Stimulated activated CD8-positive, alpha-beta memory T cell treated with anti-CD3 and anti-CD28 coated beads, Interleukin-2, amount 100 ng/mL, for 48 hours (primary cell): ENCODE measurements around the gene PPM1F.

Experiments used
- DNase-seq, 2 donors: peaks; one replicate each; pipeline ENCODE4 v3.0.0-alpha.2; 2020; ENCODE audit warnings: low read depth in 2 of 2

PPM1F gene

DNA sequence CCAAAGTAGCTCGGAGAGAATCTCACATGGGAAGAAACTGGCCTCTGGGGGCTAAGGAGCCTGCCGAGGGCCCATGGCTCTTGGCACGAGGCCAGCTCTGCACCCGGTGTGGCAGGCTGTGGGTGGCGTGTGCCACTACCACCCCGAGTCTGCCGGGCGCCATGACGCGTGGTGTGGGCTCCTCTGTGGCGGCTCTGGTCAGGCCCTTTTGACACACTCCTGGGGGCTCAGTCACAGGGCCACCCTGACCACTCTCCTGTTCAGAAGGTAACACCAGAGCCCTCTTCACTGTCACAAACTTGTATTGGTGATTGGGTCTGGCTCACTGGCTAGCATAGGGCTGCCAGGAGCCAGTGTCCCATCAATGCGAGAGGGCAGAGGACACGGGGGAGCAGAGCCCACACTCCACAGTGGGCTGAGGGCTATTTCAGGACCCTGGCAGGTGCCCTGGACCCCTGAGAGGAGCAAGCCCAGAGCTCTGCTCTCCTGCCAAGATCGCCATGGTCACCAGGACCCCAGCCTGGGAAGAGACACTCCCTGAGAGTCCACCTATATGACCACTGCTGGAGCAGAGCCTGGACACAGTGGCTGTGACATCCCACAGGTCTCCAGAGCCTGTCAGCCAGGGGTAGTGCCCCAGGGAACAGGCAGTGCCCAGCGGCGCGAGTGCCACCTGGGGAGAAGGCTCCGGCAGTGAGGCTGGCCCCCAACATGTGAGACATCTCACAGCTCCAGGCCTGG lies 8.6 kb upstream of the PPM1F start:
- no peak for DNase-seq

GRCh38 chr22:21960200-21961126 lies 7.8 kb upstream of the PPM1F start:
- no peak for DNase-seq

DNA sequence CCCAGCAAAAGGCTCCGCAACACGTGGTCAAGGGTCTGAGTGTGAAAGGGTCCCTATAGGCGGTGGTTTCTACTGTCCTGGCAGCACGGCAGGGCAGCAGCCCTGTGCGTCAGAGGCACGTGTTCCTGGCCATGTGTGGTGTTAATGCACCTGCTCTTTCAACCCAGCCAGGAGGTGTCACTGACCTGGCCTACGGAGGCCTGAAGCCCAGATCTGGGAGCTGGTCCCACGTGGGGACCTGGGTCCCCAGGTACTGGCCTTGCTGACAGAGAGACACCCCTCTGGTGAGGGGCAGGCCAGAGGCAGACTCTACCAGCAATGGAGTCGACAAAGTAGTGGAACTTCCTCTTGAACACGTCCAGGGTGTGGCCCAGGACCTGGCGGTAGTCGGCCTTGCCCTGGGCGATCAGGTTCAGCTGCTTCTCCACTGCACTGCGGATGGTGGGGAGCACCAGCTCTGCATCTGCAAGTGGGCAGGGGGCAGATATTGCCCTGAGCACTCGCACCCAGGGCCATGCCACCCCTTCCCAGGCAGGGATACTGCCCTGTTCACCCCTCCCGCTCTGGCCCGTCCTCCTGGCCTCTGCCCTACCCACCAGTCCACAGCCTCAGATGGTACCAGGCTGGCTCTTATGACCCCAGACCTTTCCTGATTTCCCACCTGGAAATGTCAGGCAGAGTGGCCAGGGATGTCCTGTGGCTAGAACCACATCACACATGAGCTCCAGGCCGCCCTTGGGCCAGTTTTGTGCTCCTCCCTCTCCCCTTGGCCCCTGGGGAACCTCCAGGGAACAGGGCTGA lies 6.8 kb upstream of the PPM1F start:
- DNase-seq: no peak

- no peak for DNase-seq
These were observed 6.0 kb upstream of the PPM1F start for GRCh38 chr22:21958360-21959273.

- no peak for DNase-seq
These were observed 650 bp downstream of the PPM1F start for GRCh38 chr22:21951931-21952465.

GRCh38 chr22:21951062-21951461 lies 1.6 kb downstream of the PPM1F start:
- no peak for DNase-seq

DNA sequence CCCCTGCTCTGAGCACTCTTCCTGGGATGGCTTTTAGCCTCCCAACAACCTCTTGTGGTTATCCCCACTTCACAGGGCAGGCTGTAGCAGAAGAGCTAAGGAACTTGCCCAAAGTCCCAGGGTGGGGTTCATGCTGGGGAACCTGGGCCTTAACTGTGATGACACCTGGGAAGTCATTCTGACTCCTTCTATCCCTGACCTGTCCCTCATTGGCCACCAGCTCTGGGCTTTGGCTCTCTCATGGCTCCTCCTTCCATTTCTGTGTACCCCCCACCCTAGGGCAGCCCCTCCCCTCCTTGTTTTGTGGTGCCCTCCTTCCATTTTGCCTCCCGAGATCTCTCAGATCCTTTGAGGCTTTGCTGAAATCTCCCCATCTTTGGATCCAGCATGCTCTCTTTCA lies 2.7 kb downstream of the PPM1F start:
- no peak for DNase-seq

- DNase-seq: no peak
These were observed 3.1 kb downstream of the PPM1F start for GRCh38 chr22:21949569-21949918.

DNA sequence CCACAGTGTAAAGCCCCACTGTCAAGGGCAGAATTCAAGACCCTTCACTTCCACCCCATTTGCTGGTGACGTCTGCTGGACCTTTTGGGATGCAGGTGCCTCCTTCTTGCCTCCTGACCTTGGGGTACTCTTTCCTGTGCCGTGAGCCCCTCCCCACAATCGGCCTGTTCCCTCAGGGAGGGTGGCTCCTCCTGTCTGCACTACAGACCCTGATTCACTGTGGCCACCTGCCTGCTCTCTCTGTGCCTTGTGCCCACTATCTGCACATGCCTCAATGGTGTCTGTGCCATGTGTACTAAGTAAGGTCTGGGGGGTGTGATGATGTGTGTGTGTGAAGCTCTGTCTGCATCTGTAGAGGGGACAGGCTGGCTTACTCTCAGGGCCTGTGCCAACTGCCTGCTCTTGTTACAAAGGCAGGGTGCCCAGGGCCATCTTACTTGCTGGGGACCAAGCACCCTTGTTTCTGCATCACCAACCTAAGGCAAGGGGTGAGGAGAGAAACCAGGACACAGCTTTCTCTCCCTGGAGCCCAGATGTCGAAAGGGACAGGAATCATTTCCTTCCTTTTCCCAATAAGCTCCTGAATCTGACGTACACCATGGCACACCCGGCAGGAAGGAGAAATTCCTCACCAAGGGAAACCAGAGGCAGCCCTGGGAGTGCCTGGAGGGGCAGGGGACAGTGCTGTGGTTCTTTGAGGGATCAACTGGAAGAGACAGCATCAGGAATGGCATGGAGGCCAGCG lies 3.7 kb downstream of the PPM1F start:
- no peak for DNase-seq

GRCh38 chr22:21948390-21948789 lies 4.3 kb downstream of the PPM1F start:
- DNase-seq: no peak

GRCh38 chr22:21947040-21948014 lies 5.3 kb downstream of the PPM1F start:
- no peak for DNase-seq

GRCh38 chr22:21946262-21946925 lies 6.3 kb downstream of the PPM1F start:
- DNase-seq: no peak

DNA sequence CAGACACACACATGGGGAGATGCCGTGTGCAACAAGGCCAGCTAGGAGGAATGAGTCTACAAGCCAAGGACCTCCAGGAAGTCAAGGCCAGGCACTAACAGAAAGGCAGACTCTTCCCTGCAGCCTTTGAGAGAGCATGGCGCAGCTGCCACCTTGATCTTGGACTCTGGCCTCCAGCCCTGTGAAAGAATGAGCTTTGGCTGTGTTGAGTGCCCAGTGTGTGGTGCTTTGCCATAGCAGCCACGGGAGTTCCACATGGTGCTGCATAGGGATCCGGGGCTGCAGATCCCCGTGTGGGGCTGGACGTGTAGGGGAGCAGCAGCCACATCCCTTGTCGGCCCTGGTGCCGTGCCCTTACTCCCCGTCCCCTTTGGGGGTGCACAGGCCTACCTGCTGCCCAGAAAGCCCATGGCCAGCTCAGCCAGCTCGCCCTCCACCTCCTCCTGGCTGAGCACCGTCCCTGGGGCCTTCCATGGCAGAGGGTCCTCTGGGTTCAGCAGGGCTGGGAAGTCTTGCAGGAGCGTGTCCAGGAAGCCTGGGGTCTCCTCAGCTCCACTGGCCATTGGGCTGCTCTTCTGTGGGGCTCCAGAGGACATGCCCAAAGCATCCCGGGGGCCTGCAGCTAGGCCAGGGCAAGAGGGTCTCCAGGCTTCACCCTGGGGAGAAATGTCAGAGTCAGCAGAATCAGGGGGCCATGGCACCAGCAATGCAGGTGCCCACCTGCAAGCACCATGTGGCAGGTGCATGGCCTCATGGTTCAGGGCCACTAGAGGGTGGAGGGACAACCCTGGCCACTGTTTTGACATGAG lies 7.0 kb downstream of the PPM1F start:
- no peak for DNase-seq

- no peak for DNase-seq
These were observed 7.8 kb downstream of the PPM1F start for GRCh38 chr22:21944871-21945270.

DNA sequence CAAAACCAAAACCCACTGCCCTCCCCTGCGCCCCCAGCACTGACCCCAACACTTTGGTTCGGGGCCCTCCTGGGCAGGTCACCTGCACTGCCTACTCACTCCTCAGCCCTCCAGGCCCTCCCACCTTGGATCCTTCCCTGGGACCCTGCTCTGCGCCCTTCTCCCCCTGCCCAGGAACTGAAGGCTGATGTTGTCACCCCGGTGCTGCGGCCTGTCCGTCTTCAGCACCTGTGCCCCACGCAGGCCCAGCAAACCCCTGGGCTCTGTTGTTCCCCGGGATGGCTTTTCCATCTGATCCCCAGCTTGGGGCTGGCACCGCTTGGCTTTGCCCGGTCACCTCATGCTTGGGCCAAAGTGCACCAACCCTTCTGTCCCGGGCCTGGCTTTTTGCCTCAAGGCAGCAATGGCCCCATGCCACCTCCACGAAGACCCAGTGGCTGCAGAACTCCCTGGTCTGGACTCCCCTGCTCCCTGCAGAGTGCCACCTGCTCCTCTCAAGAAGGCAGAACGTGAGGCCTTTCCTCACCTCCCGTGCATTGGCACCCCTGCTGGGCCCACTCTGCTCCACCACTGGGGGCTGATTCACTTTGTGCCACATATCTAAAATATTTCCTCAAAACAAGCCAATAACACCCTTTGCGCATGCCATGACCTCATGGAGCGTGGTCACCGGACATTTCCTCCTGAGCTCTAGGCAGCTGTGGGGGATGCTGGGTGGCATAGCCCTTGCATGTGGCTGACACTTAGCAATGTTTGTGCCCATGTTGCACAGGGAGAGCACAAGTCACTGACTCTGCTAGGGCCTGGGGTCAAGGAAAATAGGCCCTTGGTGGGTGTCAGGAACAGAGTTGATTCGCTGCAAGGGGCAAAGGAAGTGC lies 8.8 kb downstream of the PPM1F start:
- no peak for DNase-seq
